Activated T-helper 17 cell treated with anti-CD3 and anti-CD28 coated beads, Interleukin-2, amount 50 U/mL, for 72 hours (primary cell): Measurements from ENCODE around the gene EREG. TPM values are rescaled to one million over a fixed set of nuclear protein-coding genes. Genes with fewer than 3 reads are reported as not detected.
"Not testable (repeated sequence)": the region's sequence is repeated elsewhere in the genome, so short reads cannot be mapped to it uniquely, and the experiment has no call there.

Experiments used
- ATAC-seq: fragments of 150-1000 bp; cut with Tn5 transposase; replicated peaks from 2 replicates; pipeline ENCODE4 v1.10.0; 2021; ENCODE audit warnings: mild to moderate bottlenecking, moderate library complexity
- H3K27ac Mint-ChIP-seq: one replicate; pipeline ENCODE4 v1.8.0; 2022; ENCODE audit warnings: mixed read lengths
- H3K27me3 Mint-ChIP-seq: one replicate; pipeline ENCODE4 v1.8.0; 2022; ENCODE audit warnings: mixed read lengths
- H3K36me3 Mint-ChIP-seq: one replicate; pipeline ENCODE4 v1.8.0; 2022; ENCODE audit warnings: low read depth, mild to moderate bottlenecking, mixed read lengths
- H3K4me1 Mint-ChIP-seq: one replicate; pipeline ENCODE4 v1.8.0; 2022; ENCODE audit warnings: mixed read lengths
- H3K4me3 Mint-ChIP-seq: one replicate; pipeline ENCODE4 v1.8.0; 2022; ENCODE audit warnings: mild to moderate bottlenecking, mixed read lengths
- H3K9me3 Mint-ChIP-seq: one replicate; pipeline ENCODE4 v1.8.0; 2022; ENCODE audit warnings: mixed read lengths
- total RNA-seq, 2 donors: library from RNA; stranded (reverse); gene quantifications; one replicate each; pipeline ENCODE4 v1.2.3, GENCODE V29; 2022

The EREG gene
- total RNA-seq, 2 donors from 2014 or later: not detected

DNA sequence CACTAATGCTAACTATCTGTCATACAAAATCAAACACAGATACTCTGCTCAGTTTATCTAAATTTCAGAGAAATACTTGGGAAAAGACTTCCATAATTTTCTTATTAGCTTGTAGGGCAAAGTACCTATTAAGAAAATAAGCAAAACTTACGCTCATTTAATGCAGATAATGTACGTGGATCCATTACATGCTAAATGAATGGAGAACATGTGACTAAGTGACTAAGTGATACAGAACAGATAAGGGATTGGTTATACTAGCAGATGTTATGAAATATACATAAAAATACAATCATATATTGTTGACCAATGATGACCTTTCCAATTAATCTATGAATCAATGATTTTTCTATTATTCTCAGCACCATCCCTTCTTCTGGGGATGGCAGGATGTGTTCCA lies 25.7 kb downstream of the EREG start:
- no peaks in the 10 kb centered on the region for H3K9me3 Mint-ChIP-seq
- peaks cover 3% of the 10 kb centered on the region for H3K27me3 Mint-ChIP-seq
- no peak overlapping the region for H3K27ac Mint-ChIP-seq
- no peaks in the 10 kb centered on the region for H3K36me3 Mint-ChIP-seq
- H3K4me1 Mint-ChIP-seq: no peaks in the 10 kb centered on the region
- no peak for ATAC-seq
- H3K4me3 Mint-ChIP-seq: no peak overlapping the region

DNA sequence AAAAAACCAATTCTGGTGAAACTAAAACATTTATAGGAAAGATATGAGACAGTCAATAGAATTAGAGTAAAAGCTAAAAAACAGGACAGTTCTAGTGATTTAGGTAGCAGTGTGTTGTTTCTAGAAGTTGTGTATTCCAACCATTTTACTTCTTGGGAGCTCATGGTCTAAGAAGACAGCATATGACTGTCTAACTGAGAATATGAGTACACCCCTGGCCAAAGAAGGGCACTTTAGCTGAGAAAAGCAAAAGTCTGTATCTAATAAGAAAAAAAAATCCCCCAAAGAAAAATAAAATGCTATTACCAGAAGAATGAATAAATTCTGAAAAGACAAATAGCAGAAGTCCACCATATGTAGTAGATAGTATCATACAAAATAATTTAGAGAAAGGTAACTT lies 26.4 kb downstream of the EREG start:
- H3K27ac Mint-ChIP-seq: no peak overlapping the region
- H3K9me3 Mint-ChIP-seq: no peaks in the 10 kb centered on the region
- H3K4me1 Mint-ChIP-seq: no peaks in the 10 kb centered on the region
- no peak overlapping the region for H3K4me3 Mint-ChIP-seq
- peaks cover 3% of the 10 kb centered on the region for H3K27me3 Mint-ChIP-seq
- H3K36me3 Mint-ChIP-seq: no peaks in the 10 kb centered on the region
- ATAC-seq: no peak

DNA sequence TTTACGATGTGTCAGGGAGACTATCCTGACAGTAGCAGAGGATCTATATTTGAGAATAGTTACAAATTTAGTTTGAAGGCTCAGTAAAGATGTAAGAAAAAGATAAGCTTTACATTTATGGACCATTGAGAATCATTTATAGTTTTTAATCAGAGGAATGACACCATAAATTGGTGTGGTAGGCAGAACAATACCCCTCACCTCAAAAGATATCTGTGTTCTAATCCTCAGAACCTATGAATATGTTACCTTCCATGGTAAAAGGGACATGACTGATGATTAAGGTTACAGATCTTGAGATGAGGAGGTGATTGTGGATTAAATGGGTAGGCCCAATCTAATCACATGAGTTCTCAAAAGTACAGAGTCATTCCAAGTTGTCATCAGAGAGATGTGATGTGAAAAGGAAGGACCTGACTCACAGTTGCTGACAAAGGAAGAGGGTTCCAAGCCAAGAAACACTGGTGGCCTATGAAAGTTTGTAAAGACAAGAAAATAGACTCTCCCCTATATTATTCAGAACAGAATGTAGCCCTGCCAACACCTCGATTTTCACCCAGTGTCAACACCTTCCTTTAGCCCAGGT lies 27.0 kb downstream of the EREG start:
- no peaks in the 10 kb centered on the region for H3K4me1 Mint-ChIP-seq
- H3K27me3 Mint-ChIP-seq: peaks cover 3% of the 10 kb centered on the region
- no peaks in the 10 kb centered on the region for H3K9me3 Mint-ChIP-seq
- H3K27ac Mint-ChIP-seq: no peak overlapping the region
- H3K4me3 Mint-ChIP-seq: no peak overlapping the region
- ATAC-seq: no peak
- no peaks in the 10 kb centered on the region for H3K36me3 Mint-ChIP-seq

DNA sequence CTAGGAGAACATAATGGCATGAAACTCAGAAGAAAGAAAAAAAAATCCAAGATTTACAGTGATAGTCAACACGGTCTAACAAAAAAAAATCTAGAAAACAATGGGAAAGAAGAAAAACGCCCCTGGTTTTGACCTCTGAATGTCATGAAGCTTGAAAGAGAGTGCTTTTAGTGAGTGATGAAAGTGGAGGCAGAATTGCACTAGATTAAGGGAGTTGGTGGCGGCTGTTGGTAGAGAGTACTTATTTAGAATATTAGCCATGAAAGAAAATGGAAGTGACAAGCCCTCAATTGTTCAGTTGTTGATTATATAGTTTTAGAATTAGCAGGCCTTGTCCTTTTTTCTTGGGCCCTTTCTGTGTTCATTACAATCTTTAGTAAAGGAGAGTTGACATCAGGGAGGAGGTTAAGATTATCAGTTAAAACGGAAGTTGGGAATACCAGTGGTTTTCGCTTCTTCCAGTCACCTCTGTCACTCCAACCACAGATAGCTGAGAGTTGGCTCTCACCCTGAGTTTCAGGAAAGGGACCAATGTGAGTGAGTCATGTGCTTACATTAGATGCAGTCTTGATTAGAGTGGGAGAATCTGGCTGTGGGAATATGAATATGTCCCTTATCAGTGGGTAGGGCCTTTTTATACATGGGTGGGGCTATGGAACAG lies 29.7 kb downstream of the EREG start:
- Mint-ChIP-seq H3K4me1 (peaks cover 6% of the 10 kb centered on the region), H3K27me3 (no peaks in the 10 kb centered on the region)
- no peak for ATAC-seq

DNA sequence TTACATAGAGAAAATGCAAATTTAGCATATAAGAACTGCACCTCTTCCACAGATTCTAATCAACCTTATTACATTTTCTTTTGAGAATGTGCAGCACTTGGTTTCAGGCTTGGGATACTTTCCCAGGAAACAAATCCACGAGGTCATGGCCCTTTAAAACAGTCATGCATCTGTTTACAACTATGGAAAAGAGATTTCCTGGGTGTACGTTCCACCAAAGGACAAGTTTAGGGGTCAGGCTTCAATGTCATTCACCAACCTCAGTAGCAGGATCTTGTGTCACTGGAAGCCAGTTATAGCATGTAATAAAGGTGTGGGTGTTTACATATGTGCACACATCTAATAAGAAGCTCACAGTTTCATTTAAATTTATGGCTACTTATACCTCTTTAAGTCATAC lies 30.7 kb downstream of the EREG start:
- Mint-ChIP-seq H3K36me3 (no peaks in the 10 kb centered on the region), H3K4me1 (peaks cover 6% of the 10 kb centered on the region), H3K4me3 (no peak overlapping the region), H3K27ac (no peak overlapping the region), H3K9me3 (no peaks in the 10 kb centered on the region), H3K27me3 (no peaks in the 10 kb centered on the region)
- ATAC-seq: no peak

More for the DNA sequence above, 29.7 kb downstream of the EREG start:
- no peaks in the 10 kb centered on the region for H3K9me3 Mint-ChIP-seq
- no peaks in the 10 kb centered on the region for H3K36me3 Mint-ChIP-seq
- no peak overlapping the region for H3K4me3 Mint-ChIP-seq
- H3K27ac Mint-ChIP-seq: no peak overlapping the region

DNA sequence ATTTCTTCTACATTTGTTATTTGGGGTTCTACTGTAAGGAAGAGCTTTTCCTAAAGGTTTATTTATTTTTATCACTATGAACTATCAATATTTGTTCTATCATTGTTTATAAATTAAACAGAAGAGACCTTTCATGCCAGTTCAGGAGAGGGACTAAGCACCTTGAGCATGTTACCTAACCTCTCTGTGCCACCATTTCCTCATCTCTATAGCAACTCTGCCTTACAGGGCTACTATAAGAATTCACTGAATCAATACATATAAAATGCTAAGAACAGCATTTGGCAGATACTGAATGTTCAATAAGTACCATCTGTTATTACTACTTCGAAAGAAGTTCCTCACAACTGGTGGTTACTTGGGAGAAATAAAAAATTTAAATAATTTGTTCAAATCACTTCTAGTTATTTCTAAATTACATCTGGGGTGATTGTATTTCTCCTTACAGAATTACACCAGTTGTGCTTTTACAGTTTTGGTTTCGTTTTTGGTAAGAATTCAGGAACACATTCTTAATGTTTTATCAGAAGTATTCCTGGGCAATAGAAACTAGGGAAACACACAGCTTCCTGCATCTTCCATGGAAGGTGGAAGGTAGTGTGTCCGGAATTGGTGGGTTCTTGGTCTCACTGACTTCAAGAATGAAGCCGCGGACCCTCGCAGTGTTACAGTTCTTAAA lies 32.9 kb downstream of the EREG start:
- Mint-ChIP-seq H3K36me3 (no peaks in the 10 kb centered on the region), H3K27me3 (no peaks in the 10 kb centered on the region), H3K4me3 (peak overlapping the region; percentile 96), H3K27ac (peak overlapping the region; percentile 95), H3K4me1 (peaks cover 6% of the 10 kb centered on the region), H3K9me3 (no peaks in the 10 kb centered on the region)
- peak; percentile 71 for ATAC-seq

DNA sequence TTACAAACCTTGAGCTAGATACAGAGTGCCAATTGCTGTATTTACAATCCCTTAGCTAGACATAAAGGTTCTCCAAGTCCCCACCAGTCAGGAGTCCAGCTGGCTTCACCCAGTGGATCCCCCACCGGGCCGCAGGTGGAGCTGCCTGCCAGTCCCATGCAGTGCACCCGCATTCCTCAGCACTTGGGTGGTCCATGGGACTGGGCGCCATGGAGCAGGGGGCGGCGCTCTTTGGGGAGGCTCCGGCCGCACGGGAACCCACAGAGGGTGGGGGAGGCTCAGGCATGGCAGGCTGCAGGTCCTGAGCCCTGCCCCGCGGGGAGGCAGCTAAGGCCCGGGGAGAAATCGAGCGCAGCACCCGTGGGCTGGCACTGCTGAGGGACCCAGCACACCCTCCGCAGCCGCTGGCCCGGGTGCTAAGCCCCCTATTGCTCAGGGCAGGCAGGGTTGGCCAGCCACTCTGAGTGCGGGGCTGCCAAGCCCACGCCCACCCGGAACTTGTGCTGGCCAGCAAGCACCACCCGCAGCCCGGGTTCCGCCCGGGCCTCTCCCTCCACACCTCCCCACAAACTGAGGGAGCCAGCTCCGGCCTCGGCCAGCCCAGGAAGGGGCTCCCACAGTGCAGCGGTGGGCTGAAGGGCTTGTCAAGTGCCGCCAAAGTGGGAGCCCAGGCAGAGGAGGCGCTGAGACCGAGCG lies 34.1 kb downstream of the EREG start:
- H3K9me3 Mint-ChIP-seq, ATAC-seq, H3K27ac Mint-ChIP-seq, H3K4me1 Mint-ChIP-seq, H3K36me3 Mint-ChIP-seq, H3K27me3 Mint-ChIP-seq: not testable (repeated sequence)
- H3K4me3 Mint-ChIP-seq: peak overlapping the region; percentile 96

DNA sequence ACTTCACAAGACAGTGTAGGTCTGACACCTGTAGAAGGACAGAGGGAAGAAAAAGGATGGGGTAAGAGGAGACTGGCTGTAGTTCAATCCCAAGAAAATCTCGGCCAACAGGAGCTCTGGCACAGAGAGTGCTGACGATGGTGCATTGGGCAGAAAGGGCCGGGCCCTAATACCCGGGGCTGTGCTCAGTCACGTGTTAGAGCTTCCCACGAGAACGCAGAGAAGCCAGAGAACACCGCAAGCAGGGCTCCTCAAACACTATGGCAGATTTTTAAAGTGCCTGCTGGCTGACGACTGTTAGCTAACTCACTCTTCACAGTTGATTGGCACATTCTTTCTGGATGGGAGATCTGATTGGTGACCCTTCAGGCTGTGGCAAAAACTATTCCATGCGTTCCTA lies 35.5 kb downstream of the EREG start:
- ATAC-seq: no peak
- Mint-ChIP-seq H3K27ac (no peak overlapping the region), H3K4me1 (peaks cover 6% of the 10 kb centered on the region), H3K27me3 (no peaks in the 10 kb centered on the region), H3K9me3 (no peaks in the 10 kb centered on the region), H3K4me3 (no peak overlapping the region), H3K36me3 (no peaks in the 10 kb centered on the region)

DNA sequence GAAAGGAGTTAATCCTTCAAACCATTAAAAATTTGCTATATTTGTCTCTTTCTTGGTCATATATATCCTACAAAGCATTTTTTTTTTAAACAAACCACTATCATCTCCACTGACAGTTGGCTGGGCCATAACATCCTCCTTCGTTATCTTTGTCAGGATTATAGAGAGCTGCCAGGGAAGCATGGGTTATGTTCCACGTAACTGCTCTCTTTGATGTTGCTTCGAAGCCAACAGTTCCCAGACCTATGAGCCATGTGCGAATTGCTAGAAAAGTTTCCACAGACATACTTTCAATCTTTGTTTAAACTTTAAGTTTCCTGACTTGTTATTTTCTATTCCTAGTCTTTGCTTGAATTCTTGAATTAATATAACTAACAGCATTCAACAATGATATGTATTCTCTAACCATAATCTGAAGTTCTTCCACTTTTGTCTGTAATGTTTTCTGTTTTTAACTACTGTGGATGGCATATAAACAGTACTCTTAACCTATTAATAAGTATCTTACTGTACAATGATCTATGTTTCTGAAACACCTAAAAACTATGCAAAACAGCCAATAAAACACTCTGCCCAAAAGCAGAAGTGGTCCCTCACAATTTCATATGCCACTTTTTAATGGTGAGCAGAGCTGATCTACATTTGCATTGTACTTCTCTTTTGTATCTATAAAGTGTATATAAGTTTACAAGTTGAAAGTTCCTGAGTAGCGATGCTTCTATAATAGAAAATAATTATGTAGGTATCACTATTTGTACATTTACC lies 37.9 kb downstream of the EREG start:
- no peaks in the 10 kb centered on the region for H3K27me3 Mint-ChIP-seq

DNA sequence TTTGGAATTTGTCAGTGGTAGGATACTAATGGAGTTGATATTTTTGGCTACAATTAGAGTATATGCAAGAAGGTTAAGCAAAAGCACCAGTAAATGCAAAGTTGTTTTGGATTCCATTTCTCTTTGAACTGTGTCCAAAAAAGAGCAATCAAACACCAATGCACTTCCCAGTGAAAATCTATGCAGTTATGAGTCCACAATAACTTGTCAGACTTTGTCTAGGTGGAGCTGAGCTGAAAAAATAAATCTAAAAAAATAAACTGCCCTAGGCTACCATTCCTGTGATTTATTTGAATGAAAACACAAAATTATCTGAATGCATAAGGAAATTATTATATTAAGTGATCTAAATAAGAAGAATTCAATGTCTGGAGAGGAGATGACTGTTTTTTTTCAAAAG lies 42.9 kb downstream of the EREG start:
- Mint-ChIP-seq H3K4me3 (no peak overlapping the region), H3K27ac (no peak overlapping the region), H3K36me3 (no peaks in the 10 kb centered on the region), H3K4me1 (no peaks in the 10 kb centered on the region), H3K27me3 (no peaks in the 10 kb centered on the region), H3K9me3 (no peaks in the 10 kb centered on the region)
- ATAC-seq: no peak

More for the DNA sequence above, 37.9 kb downstream of the EREG start:
- peaks cover 6% of the 10 kb centered on the region for H3K4me1 Mint-ChIP-seq
- no peak overlapping the region for H3K4me3 Mint-ChIP-seq
- H3K36me3 Mint-ChIP-seq: no peaks in the 10 kb centered on the region
- ATAC-seq: no peak
- H3K27ac Mint-ChIP-seq: no peak overlapping the region
- H3K9me3 Mint-ChIP-seq: no peaks in the 10 kb centered on the region

DNA sequence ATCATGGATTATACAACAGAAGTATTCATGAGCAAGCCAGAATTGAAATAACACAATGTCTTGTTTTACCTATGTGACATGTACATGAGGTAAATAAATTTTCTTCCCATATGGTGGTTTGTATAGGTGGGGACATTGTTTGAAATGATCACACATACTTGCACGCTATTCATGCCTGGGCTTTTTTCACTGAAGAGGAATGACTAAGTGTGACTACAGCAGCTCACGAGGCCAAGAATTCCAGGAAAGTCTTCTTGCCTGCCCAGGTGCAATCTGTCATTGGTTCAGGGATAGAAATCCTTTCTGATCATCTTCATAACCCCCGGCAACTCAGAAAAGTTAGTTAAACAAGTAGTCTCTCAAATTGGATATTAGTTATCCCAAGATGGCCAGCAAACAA lies 43.7 kb downstream of the EREG start:
- H3K9me3 Mint-ChIP-seq: no peaks in the 10 kb centered on the region
- H3K27me3 Mint-ChIP-seq: no peaks in the 10 kb centered on the region
- no peaks in the 10 kb centered on the region for H3K36me3 Mint-ChIP-seq
- H3K27ac Mint-ChIP-seq: no peak overlapping the region
- H3K4me3 Mint-ChIP-seq: no peak overlapping the region
- H3K4me1 Mint-ChIP-seq: no peaks in the 10 kb centered on the region
- ATAC-seq: no peak

DNA sequence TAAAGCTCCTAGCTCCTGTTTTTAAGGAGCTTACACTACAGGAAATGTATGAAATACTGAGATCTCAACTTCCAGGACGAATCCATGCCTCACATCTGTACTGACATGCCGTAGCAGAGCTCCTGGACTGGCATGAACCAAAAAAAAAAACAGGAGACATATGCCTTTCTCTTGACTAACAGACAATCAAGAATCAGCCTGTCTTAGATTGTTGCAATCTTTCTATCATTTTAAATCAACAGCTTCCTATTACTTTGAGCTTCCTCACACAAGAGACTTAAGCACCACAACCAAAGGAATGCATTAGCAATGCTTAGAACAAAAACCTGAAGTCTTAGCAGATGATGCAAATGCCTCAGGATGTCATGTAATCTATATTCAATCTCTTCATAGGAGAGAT lies 45.3 kb downstream of the EREG start:
- no peak for ATAC-seq
- no peaks in the 10 kb centered on the region for H3K9me3 Mint-ChIP-seq
- H3K4me1 Mint-ChIP-seq: no peaks in the 10 kb centered on the region
- H3K27me3 Mint-ChIP-seq: no peaks in the 10 kb centered on the region
- H3K36me3 Mint-ChIP-seq: no peaks in the 10 kb centered on the region
- no peak overlapping the region for H3K4me3 Mint-ChIP-seq
- H3K27ac Mint-ChIP-seq: no peak overlapping the region

DNA sequence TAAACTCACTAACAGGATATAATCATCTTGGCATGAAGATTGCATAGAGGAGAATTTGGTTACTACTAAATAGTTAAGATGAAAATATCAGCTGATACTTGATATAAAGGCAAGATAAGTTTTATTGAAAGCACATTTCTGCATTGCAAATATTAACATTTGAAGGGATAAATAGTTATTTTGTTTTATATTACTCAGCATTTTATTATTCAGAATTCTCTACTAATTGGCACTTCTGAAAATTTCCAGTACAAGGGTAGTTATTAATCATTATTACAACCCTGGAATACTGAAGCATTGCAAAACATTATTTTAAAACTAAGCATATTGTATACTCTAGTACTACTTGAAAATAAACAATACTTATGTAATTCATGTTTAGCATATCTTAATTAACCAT lies 47.3 kb downstream of the EREG start:
- Mint-ChIP-seq H3K36me3 (no peaks in the 10 kb centered on the region), H3K4me1 (no peaks in the 10 kb centered on the region), H3K4me3 (no peak overlapping the region), H3K27ac (no peak overlapping the region), H3K27me3 (peaks cover 6% of the 10 kb centered on the region), H3K9me3 (no peaks in the 10 kb centered on the region)
- ATAC-seq: no peak

DNA sequence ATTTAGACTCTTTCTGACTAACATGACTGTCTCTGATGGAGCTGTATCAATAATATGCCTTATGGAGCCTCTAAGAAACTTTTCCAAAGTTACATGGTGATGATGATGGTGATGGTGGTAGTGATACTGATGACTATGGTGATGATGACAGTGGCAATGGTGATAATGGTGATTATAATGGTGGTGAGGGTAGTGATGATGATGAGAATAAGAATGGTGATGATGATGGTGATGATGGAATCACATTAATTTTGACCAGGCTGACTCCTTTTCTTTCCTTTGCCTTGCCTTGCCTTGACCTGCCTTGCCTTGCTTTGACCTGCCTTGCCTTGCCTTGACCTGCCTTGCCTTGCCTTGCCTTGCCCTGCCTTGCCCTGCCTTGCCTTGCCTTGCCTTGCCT lies 48.3 kb downstream of the EREG start:
- ATAC-seq: no peak
- Mint-ChIP-seq H3K36me3 (no peaks in the 10 kb centered on the region), H3K27me3 (peaks cover 12% of the 10 kb centered on the region), H3K4me1 (no peaks in the 10 kb centered on the region), H3K4me3 (no peak overlapping the region), H3K27ac (no peak overlapping the region), H3K9me3 (no peaks in the 10 kb centered on the region)
